ENCODE results near the gene KEAP1. TPM values are rescaled to one million over a fixed set of nuclear protein-coding genes. Genes with fewer than 3 reads are reported as not detected.
A peak's percentile ranks its signal among the peaks of the same experiment; 100 is the strongest.

Gene KEAP1
- total and polyA plus RNA-seq, 2 donors from 2014 or later: 60.8 to 79.4 TPM

DNA sequence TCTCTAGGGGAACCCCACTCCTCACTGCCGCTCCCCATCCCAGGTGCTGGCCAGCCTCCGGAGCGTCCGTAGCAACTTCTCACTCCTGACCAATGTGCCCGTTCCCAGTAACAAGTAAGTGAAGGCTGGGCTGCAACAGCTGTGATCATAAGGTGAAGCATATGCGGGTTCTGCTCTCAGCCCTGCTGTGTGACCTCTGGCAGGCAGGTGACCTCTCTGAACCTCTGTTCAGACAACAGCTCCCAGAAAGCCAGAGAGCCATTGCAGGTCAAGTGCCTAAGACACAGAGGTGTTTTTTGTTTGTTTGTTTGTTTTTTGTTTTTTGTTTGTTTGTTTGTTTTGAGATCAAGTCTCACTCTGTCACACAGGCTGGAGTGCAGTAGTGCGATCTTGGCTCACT, 54.1 kb downstream of the KEAP1 start:
- Histone ChIP-seq H3K36me3 (ENCODE audit: control insufficient read depth in 2 of 3, insufficient read depth in 3 of 3, low read length in 3 of 3) (peaks cover 0 to 6% (median 0%) of the 10 kb centered on the region in 3 donors), H3K4me3 (ENCODE audit: low read length in 3 of 3) (no peak overlapping the region), H3K27ac (ENCODE audit: low read depth in 2 of 2, low read length in 2 of 2) (no peak overlapping the region), H3K27me3 (ENCODE audit: control insufficient read depth, insufficient read depth, low read length) (no peaks in the 10 kb centered on the region), H3K9me3 (ENCODE audit: control insufficient read depth in 2 of 3, insufficient read depth in 1 of 3, low read length in 3 of 3) (no peaks in the 10 kb centered on the region), H3K9ac (ENCODE audit: low read length in 3 of 3) (no peak overlapping the region), H3K4me1 (ENCODE audit: control insufficient read depth in 2 of 3, insufficient read depth in 2 of 3, low read depth in 1 of 3, low read length in 3 of 3) (no peaks in the 10 kb centered on the region)
- no peak for DNase-seq
- intact Hi-C loops (cut with DNase I): no loop called here
- no peak for FAIRE-seq
- TF ChIP-seq, protein P1, sequence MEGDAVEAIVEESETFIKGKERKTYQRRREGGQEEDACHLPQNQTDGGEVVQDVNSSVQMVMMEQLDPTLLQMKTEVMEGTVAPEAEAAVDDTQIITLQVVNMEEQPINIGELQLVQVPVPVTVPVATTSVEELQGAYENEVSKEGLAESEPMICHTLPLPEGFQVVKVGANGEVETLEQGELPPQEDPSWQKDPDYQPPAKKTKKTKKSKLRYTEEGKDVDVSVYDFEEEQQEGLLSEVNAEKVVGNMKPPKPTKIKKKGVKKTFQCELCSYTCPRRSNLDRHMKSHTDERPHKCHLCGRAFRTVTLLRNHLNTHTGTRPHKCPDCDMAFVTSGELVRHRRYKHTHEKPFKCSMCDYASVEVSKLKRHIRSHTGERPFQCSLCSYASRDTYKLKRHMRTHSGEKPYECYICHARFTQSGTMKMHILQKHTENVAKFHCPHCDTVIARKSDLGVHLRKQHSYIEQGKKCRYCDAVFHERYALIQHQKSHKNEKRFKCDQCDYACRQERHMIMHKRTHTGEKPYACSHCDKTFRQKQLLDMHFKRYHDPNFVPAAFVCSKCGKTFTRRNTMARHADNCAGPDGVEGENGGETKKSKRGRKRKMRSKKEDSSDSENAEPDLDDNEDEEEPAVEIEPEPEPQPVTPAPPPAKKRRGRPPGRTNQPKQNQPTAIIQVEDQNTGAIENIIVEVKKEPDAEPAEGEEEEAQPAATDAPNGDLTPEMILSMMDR (IDR thresholded peaks at IDR 0.05; ENCODE audit: borderline replicate concordance, extremely low read depth, insufficient read depth): no peak

DNA sequence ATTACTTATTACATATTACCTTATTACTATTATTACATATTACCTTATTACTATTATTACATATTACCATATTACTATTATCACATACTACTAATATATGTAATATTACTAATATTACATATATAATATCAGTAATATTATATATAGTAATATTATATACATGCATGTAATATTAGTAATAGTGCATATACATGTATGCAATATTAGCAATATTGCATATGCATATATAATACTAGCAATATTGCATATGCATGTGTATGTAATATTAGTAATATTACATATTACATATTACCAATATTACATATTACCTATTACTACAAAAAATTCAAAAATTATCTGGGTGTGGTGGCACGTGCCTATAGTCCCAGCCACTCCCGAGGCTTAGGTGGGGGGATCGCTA, 60.5 kb downstream of the KEAP1 start:
- H3K36me3 ChIP-seq (ENCODE audit: control insufficient read depth in 2 of 3, insufficient read depth in 3 of 3, low read length in 3 of 3): peaks cover 0 to 2% (median 0%) of the 10 kb centered on the region in 3 donors
- no peaks in the 10 kb centered on the region for H3K4me1 ChIP-seq (ENCODE audit: control insufficient read depth in 2 of 3, insufficient read depth in 2 of 3, low read depth in 1 of 3, low read length in 3 of 3)
- no peak overlapping the region for H3K9ac ChIP-seq (ENCODE audit: low read length in 3 of 3)
- no peak for DNase-seq
- no peaks in the 10 kb centered on the region for H3K27me3 ChIP-seq (ENCODE audit: control insufficient read depth, insufficient read depth, low read length)
- H3K4me3 ChIP-seq (ENCODE audit: low read length in 3 of 3): no peak overlapping the region
- no peaks in the 10 kb centered on the region for H3K9me3 ChIP-seq (ENCODE audit: control insufficient read depth in 2 of 3, insufficient read depth in 1 of 3, low read length in 3 of 3)
- peak; percentile 59 for FAIRE-seq
- no peak overlapping the region for H3K27ac ChIP-seq (ENCODE audit: low read depth in 2 of 2, low read length in 2 of 2)
- intact Hi-C loops (cut with DNase I): no loop called here
- TF ChIP-seq, protein P1 (IDR thresholded peaks at IDR 0.05; ENCODE audit: borderline replicate concordance, extremely low read depth, insufficient read depth): no peak

DNA sequence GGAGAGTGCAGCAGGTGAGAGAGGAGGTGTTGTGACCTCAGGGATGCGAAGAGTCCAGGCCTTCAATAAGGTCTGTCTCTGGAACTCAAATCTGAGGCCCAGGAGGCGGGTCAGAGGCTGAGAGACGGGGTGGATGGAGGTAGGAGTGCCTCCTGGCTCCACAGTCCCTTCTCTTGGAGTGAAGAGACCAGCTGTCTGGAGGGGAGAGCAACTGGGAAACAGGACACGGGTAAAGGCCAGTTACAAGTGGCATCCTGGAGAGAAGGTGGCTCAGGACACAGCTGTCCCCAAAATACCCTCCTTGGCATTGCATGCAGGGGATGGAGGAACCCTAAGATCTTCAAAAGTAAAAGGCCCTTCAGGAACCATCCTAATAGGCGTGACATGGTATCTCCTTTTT, 63.6 kb downstream of the KEAP1 start:
- Histone ChIP-seq H3K4me1 (ENCODE audit: control insufficient read depth in 2 of 3, insufficient read depth in 2 of 3, low read depth in 1 of 3, low read length in 3 of 3) (no peaks in the 10 kb centered on the region), H3K36me3 (ENCODE audit: control insufficient read depth in 2 of 3, insufficient read depth in 3 of 3, low read length in 3 of 3) (no peaks in the 10 kb centered on the region)

More for the DNA sequence above, 63.6 kb downstream of the KEAP1 start:
- TF ChIP-seq, protein P1 (IDR thresholded peaks at IDR 0.05; ENCODE audit: borderline replicate concordance, extremely low read depth, insufficient read depth): no peak
- intact Hi-C loops (cut with DNase I): no loop called here
- Histone ChIP-seq H3K9me3 (ENCODE audit: control insufficient read depth in 2 of 3, insufficient read depth in 1 of 3, low read length in 3 of 3) (no peaks in the 10 kb centered on the region), H3K9ac (ENCODE audit: low read length in 3 of 3) (no peak overlapping the region), H3K27me3 (ENCODE audit: control insufficient read depth, insufficient read depth, low read length) (no peaks in the 10 kb centered on the region), H3K27ac (ENCODE audit: low read depth in 2 of 2, low read length in 2 of 2) (no peak overlapping the region), H3K4me3 (ENCODE audit: low read length in 3 of 3) (no peak overlapping the region)
- DNase-seq (no peak), FAIRE-seq (no peak)

Small RNA genes lying within 50 kb of the gene (microRNA-seq; reads per million reads assigned to microRNA genes)
- gene MIR1238: not detected

Other genes starting within 250 kb of the KEAP1 start
- 50.3 TPM for gene ICAM1, start 232.2 kb downstream of the KEAP1 start, total RNA-seq
- gene ICAM1, start 232.2 kb downstream of the KEAP1 start, polyA plus RNA-seq (ENCODE audit: insufficient read depth, low read depth, low replicate concordance): 16.3 TPM
- 0.85 TPM for gene ICAM4, start 216.4 kb downstream of the KEAP1 start, total RNA-seq
- gene ICAM4, start 216.4 kb downstream of the KEAP1 start, polyA plus RNA-seq (ENCODE audit: insufficient read depth, low read depth, low replicate concordance): 1.1 TPM
- 2.9 TPM for gene ICAM5, start 213.4 kb downstream of the KEAP1 start, total RNA-seq
- gene ICAM5, start 213.4 kb downstream of the KEAP1 start, polyA plus RNA-seq (ENCODE audit: insufficient read depth, low read depth, low replicate concordance): 0.34 TPM
- 4.6 TPM for gene ZGLP1, start 193.5 kb downstream of the KEAP1 start, total RNA-seq
- gene ZGLP1, start 193.5 kb downstream of the KEAP1 start, polyA plus RNA-seq (ENCODE audit: insufficient read depth, low read depth, low replicate concordance): 5.5 TPM
- 20.1 TPM for gene FDX2, start 187.3 kb downstream of the KEAP1 start, total RNA-seq
- gene FDX2, start 187.3 kb downstream of the KEAP1 start, polyA plus RNA-seq (ENCODE audit: insufficient read depth, low read depth, low replicate concordance): 88.4 TPM
- 38.4 TPM for gene RAVER1, start 169.8 kb downstream of the KEAP1 start, total RNA-seq
- 9.1 TPM for gene RAVER1, start 169.8 kb downstream of the KEAP1 start, polyA plus RNA-seq (ENCODE audit: insufficient read depth, low read depth, low replicate concordance)
- gene ICAM3, start 163.7 kb downstream of the KEAP1 start, total RNA-seq: 17.4 TPM
- 21.8 TPM for gene ICAM3, start 163.7 kb downstream of the KEAP1 start, polyA plus RNA-seq (ENCODE audit: insufficient read depth, low read depth, low replicate concordance)
- gene TYK2, start 122.8 kb downstream of the KEAP1 start, total RNA-seq: 127 TPM
- gene TYK2, start 122.8 kb downstream of the KEAP1 start, polyA plus RNA-seq (ENCODE audit: insufficient read depth, low read depth, low replicate concordance): 131 TPM
- 139 TPM for gene CDC37, start 99.8 kb downstream of the KEAP1 start, total RNA-seq
- 149 TPM for gene CDC37, start 99.8 kb downstream of the KEAP1 start, polyA plus RNA-seq (ENCODE audit: insufficient read depth, low read depth, low replicate concordance)
- 17.5 TPM for gene PDE4A, start 82.8 kb downstream of the KEAP1 start, total RNA-seq
- gene PDE4A, start 82.8 kb downstream of the KEAP1 start, polyA plus RNA-seq (ENCODE audit: insufficient read depth, low read depth, low replicate concordance): 4.5 TPM
- 0.69 TPM for gene S1PR5, start 14.1 kb upstream of the KEAP1 start, total RNA-seq
- gene S1PR5, start 14.1 kb upstream of the KEAP1 start, polyA plus RNA-seq (ENCODE audit: insufficient read depth, low read depth, low replicate concordance): 0.84 TPM
- 32.7 TPM for gene ATG4D, start 40.5 kb upstream of the KEAP1 start, total RNA-seq
- 91.7 TPM for gene ATG4D, start 40.5 kb upstream of the KEAP1 start, polyA plus RNA-seq (ENCODE audit: insufficient read depth, low read depth, low replicate concordance)
- 29.4 TPM for gene KRI1, start 62.7 kb upstream of the KEAP1 start, total RNA-seq
- 13.9 TPM for gene KRI1, start 62.7 kb upstream of the KEAP1 start, polyA plus RNA-seq (ENCODE audit: insufficient read depth, low read depth, low replicate concordance)
- gene CDKN2D, start 65.6 kb upstream of the KEAP1 start, total RNA-seq: 8.8 TPM
- gene CDKN2D, start 65.6 kb upstream of the KEAP1 start, polyA plus RNA-seq (ENCODE audit: insufficient read depth, low read depth, low replicate concordance): 14.7 TPM
- 74.1 TPM for gene AP1M2, start 84.0 kb upstream of the KEAP1 start, total RNA-seq
- gene AP1M2, start 84.0 kb upstream of the KEAP1 start, polyA plus RNA-seq (ENCODE audit: insufficient read depth, low read depth, low replicate concordance): 232 TPM
- gene SLC44A2, start 122.2 kb upstream of the KEAP1 start, total RNA-seq: 345 TPM
- gene SLC44A2, start 122.2 kb upstream of the KEAP1 start, polyA plus RNA-seq (ENCODE audit: insufficient read depth, low read depth, low replicate concordance): 150 TPM
- 206 TPM for gene ILF3, start 151.0 kb upstream of the KEAP1 start, total RNA-seq
- 58.3 TPM for gene ILF3, start 151.0 kb upstream of the KEAP1 start, polyA plus RNA-seq (ENCODE audit: insufficient read depth, low read depth, low replicate concordance)
- 55.2 TPM for gene QTRT1, start 198.1 kb upstream of the KEAP1 start, total RNA-seq
- gene QTRT1, start 198.1 kb upstream of the KEAP1 start, polyA plus RNA-seq (ENCODE audit: insufficient read depth, low read depth, low replicate concordance): 77.2 TPM
- gene DNM2, start 214.7 kb upstream of the KEAP1 start, total RNA-seq: 226 TPM
- gene DNM2, start 214.7 kb upstream of the KEAP1 start, polyA plus RNA-seq (ENCODE audit: insufficient read depth, low read depth, low replicate concordance): 79.0 TPM

Data from kidney (tissue), 14 donors.